A549 (cell line): Measurements from ENCODE around the gene UMAD1. TPM values are rescaled to one million over a fixed set of nuclear protein-coding genes. Genes with fewer than 3 reads are reported as not detected.

ENCODE experiments used
- ATAC-seq, 2 experiments: fragments of 200-7000 bp in 1 of 2; fragments of >200 bp in 1 of 2; cut with Nextera tagmentation in 1 of 2; cut with Tn5 transposase in 1 of 2; 3 replicates each; pipeline versions ENCODE4 v1.8.0 to v1.9.1; 2018 to 2020; ENCODE audit warnings: mild to moderate bottlenecking in 1 of 2, moderate library complexity in 1 of 2
- CTCF ChIA-PET: fragments of 300-600 bp; sonication (Branson Sonifier 250); formaldehyde crosslinking; extraction: SDS; loops from one replicate; lab custom pipeline; 2021; ENCODE audit warnings: antibody characterized with exemption, inconsistent platforms; lab: Yijun Ruan, JAX
- POLR2A ChIA-PET: fragments of 350-600 bp; formaldehyde crosslinking; extraction: SDS; loops from one replicate; lab custom pipeline; 2021; ENCODE audit warnings: antibody characterized with exemption, inconsistent platforms; lab: Yijun Ruan, JAX
- DNase-seq, 2 experiments: peaks; one replicate each; pipeline versions ENCODE4 v3.0.0 to v3.0.0-alpha.2; 2011 to 2016; ENCODE audit warnings: low read depth in 1 of 2, low spot score in 1 of 2
- FAIRE-seq: peaks from 2 replicates; lab custom pipeline; 2011; peaks lifted over from hg19 to GRCh38; lab: Jason Lieb, UNC
- H3K27ac ChIP-seq, 2 experiments: fragments of >200 bp; sonication (Bioruptor Twin); formaldehyde crosslinking; 3 replicates each; pipeline ENCODE4 v1.5.1; 2016 to 2017
- H3K4me1 ChIP-seq: fragments of >200 bp; sonication (Bioruptor Twin); formaldehyde crosslinking; 3 replicates; pipeline ENCODE4 v1.6.1; 2016
- H3K4me2 ChIP-seq: fragments of >200 bp; sonication (Bioruptor Twin); formaldehyde crosslinking; 3 replicates; pipeline ENCODE4 v1.6.1; 2016
- H3K4me3 ChIP-seq: fragments of >200 bp; sonication (Bioruptor Twin); formaldehyde crosslinking; 3 replicates; pipeline ENCODE4 v1.5.1; 2016
- H3K9me3 ChIP-seq: fragments of >200 bp; sonication (Bioruptor Twin); formaldehyde crosslinking; 3 replicates; pipeline ENCODE4 v1.6.1; 2016
- ATOH8 ChIP-seq: fragments of 250-450 bp; sonication (Bioruptor Pico); IDR thresholded peaks from 2 replicates; pipeline ENCODE4 v1.5.0; 2020; ENCODE audit warnings: low read depth, mild to moderate bottlenecking, moderate library complexity
- BHLHE40 ChIP-seq: IDR thresholded peaks from 2 replicates; pipeline ENCODE4 v1.6.1; 2012; ENCODE audit warnings: low read depth, low read length, inconsistent platforms
- CHD2 ChIP-seq: fragments of 150-350 bp; IDR thresholded peaks from 2 replicates; pipeline ENCODE4 v1.6.1; 2014; ENCODE audit warnings: low read length; ENCODE audit not compliant: partially characterized antibody
- EP300 ChIP-seq, 2 experiments: fragments of >200 bp; sonication (Bioruptor Twin); formaldehyde crosslinking; IDR thresholded peaks; 2 replicates in 1 of 2; 3 replicates in 1 of 2; pipeline ENCODE4 v1.6.1; 2016 to 2017
- HOXB13 ChIP-seq: fragments of 250-450 bp; sonication (Bioruptor Pico); IDR thresholded peaks from 2 replicates; pipeline ENCODE4 v1.5.0; 2020; ENCODE audit warnings: low read depth, mild to moderate bottlenecking, moderate library complexity
- MYC ChIP-seq: IDR thresholded peaks from 2 replicates; pipeline ENCODE4 v1.6.1; 2012; ENCODE audit warnings: mild to moderate bottlenecking, inconsistent platforms, low read length, improper control_type of control experiment, borderline replicate concordance
- NFE2L2 ChIP-seq: fragments of 150-350 bp; conservative IDR thresholded peaks from 2 replicates; pipeline ENCODE4 v1.6.1; 2014; ENCODE audit warnings: low read length
- NPAS2 ChIP-seq: fragments of 250-450 bp; sonication (Bioruptor Pico); IDR thresholded peaks from 2 replicates; pipeline ENCODE4 v1.8.0; 2022; ENCODE audit warnings: mild to moderate bottlenecking, moderate library complexity, borderline replicate concordance
- PBX3 ChIP-seq: IDR thresholded peaks from 2 replicates; pipeline ENCODE4 v1.6.1; 2012
- POLR2AphosphoS2 ChIP-seq: conservative IDR thresholded peaks from 2 replicates; pipeline ENCODE4 v1.6.1; 2012; ENCODE audit warnings: low read length, improper control_type of control experiment, inconsistent platforms
- RARB ChIP-seq: fragments of 250-450 bp; sonication (Bioruptor Pico); IDR thresholded peaks from 2 replicates; pipeline ENCODE4 v1.8.0; 2021; ENCODE audit warnings: mild to moderate bottlenecking, moderate library complexity
- REST ChIP-seq: fragments of 200-600 bp; sonication (generic); IDR thresholded peaks from 2 replicates; pipeline ENCODE4 v1.6.1; 2016; ENCODE audit warnings: antibody characterized with exemption, mild to moderate bottlenecking, moderate library complexity
- RFX5 ChIP-seq: fragments of 450-650 bp; IDR thresholded peaks from 2 replicates; pipeline ENCODE4 v1.7.1; 2014; ENCODE audit warnings: antibody characterized with exemption, mild to moderate bottlenecking, moderate library complexity
- USF2 ChIP-seq: fragments of 450-650 bp; IDR thresholded peaks from 2 replicates; pipeline ENCODE4 v1.6.1; 2014; ENCODE audit warnings: antibody characterized with exemption
- ZC3H11A ChIP-seq: fragments of 450-650 bp; IDR thresholded peaks from 2 replicates; pipeline ENCODE4 v1.6.1; 2014; ENCODE audit warnings: antibody characterized with exemption, mild to moderate bottlenecking
- ZFP36 ChIP-seq: fragments of 450-650 bp; IDR thresholded peaks from 2 replicates; pipeline ENCODE4 v1.6.1; 2014; ENCODE audit warnings: borderline replicate concordance; ENCODE audit not compliant: partially characterized antibody
- WGBS: methylation state at CpG from one replicate; pipeline ENCODE4 v1.1.6; 2017; ENCODE audit errors: missing lambda C conversion rate; 5-methylcytosine and 5-hydroxymethylcytosine counted together
- polyA plus RNA-seq, 4 experiments: library from polyadenylated mRNA; depleted of rRNA in 3 of 4; stranded (reverse); fragments of >200 nt; fragmentation: RNase III in 1 of 4; extraction: RNeasy Plus Mini Kit Qiagen cat#74134 plus additional on column Dnase treatment in 1 of 4; gene quantifications; 2 replicates in 3 of 4; 3 replicates in 1 of 4; pipeline ENCODE4 v1.2.3, GENCODE V29; 2011 to 2017
- TF ChIP-seq, protein P1 (sequence below): fragments of >200 bp; sonication (Bioruptor Twin); formaldehyde crosslinking; IDR thresholded peaks from 3 replicates; pipeline ENCODE4 v1.6.1; 2016

UMAD1 gene
- polyA plus RNA-seq, 2 of the 4 experiments (the other 2 are of a cell fraction), result 21.4 to 46.4 TPM

- H3K4me3 ChIP-seq, result no peak overlapping the region
- POLR2A ChIA-PET, result no interaction called here
These were observed 131.9 kb downstream of the UMAD1 start for GRCh38 chr7:7772397-7772821.

DNA sequence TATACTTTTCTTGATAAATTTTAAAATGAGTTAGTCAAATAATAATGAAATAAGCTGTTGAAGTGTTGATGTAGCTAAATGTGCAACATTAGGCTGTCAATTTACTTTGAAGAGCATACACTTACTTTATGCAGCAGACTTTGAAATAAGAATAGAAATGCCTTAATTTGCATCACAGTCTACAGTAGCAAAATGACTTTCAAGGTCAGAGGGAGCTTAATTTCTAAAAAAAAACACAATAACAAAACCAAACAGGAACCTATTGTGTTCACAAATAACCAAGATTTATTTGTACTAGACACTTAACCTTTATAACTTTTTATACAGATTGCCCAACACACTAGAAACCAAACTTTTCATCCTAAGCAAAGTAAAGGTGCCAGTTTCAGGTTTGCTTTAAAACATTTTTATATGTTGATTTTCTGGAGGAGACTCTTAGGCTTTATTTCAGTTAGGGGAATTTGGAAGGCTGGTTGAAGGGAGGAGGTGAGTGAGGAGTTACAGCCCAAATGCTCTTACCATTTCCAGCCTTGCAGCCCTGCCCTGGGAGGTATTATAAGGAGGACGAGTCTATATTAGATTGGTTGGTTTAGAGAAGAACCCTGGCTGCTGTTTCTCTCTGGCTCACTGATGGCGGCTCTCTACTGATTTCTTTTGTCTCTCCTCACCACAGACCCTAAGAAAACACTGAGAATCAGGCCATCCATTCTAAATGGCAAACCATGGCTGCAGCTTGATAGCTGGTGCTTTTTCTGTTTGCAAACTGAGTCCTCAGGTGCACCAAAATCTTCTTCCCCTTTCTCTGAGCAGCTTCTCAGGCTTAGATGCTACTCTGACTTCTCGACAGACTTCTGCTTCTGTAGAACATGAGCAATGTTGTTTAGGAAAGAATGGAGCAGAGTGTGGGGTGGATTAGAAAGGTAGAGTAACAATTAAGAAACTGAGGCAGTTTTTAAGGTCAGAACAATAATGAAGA is 133.1 kb downstream of the UMAD1 start:
- DNase-seq (no peak), ATAC-seq (no peak), FAIRE-seq (no peak)
- TF ChIP-seq ZFP36 (no peak), EP300 (IDR thresholded peaks at IDR 0.05) (no peak), USF2 (no peak), CHD2 (no peak), RFX5 (no peak), HOXB13 (CRISPR knock-in tag) (no peak), REST (no peak), ATOH8 (CRISPR knock-in tag) (no peak), POLR2AphosphoS2 (no peak), ZC3H11A (no peak), NPAS2 (no peak), BHLHE40 (no peak), MYC (no peak), RARB (no peak), NFE2L2 (no peak)
- TF ChIP-seq, protein P1, sequence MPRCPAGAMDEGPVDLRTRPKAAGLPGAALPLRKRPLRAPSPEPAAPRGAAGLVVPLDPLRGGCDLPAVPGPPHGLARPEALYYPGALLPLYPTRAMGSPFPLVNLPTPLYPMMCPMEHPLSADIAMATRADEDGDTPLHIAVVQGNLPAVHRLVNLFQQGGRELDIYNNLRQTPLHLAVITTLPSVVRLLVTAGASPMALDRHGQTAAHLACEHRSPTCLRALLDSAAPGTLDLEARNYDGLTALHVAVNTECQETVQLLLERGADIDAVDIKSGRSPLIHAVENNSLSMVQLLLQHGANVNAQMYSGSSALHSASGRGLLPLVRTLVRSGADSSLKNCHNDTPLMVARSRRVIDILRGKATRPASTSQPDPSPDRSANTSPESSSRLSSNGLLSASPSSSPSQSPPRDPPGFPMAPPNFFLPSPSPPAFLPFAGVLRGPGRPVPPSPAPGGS, result no peak
- ChIA-PET CTCF (interaction anchor here (1.2 kb wide), 1 partner anchor 13 kb away, joined by 3 read pairs; no protein-coding TSS in a partner anchor), POLR2A (no interaction called here)
- Histone ChIP-seq H3K27ac (no peak overlapping the region), H3K4me1 (no peaks in the 10 kb centered on the region), H3K9me3 (no peaks in the 10 kb centered on the region), H3K4me2 (no peak overlapping the region), H3K4me3 (no peak overlapping the region)
- 81% methylated on average over 3 of the region's 3 CpGs for WGBS

More at GRCh38 chr7:7772397-7772821, 131.9 kb downstream of the UMAD1 start:
- H3K9me3 ChIP-seq, result no peaks in the 10 kb centered on the region
- no peak overlapping the region for H3K27ac ChIP-seq
- no peaks in the 10 kb centered on the region for H3K4me1 ChIP-seq
- ATAC-seq (no peak), DNase-seq (no peak), FAIRE-seq (no peak)
- no peak for TF ChIP-seq PBX3
- CTCF ChIA-PET, result no interaction called here
- no peak overlapping the region for H3K4me2 ChIP-seq
- WGBS, result 88% methylated on average over 6 of the region's 6 CpGs
